RWPE1 (cell line): ENCODE data around the gene BCAR3.

ENCODE experiments used
- CTCF ChIA-PET: fragments of 350-600 bp; sonication (Branson Sonifier 250); formaldehyde crosslinking; extraction: SDS; loops from one replicate; lab custom pipeline; 2021; lab: Yijun Ruan, JAX
- POLR2A ChIA-PET: fragments of 400-600 bp; formaldehyde crosslinking; extraction: SDS; loops from one replicate; lab custom pipeline; 2020; ENCODE audit warnings: antibody characterized with exemption; ENCODE audit not compliant: low non-redundant PET; lab: Yijun Ruan, JAX
- DNase-seq: peaks from one replicate; pipeline ENCODE4 v3.0.0; 2012; ENCODE audit warnings: low spot score
- H3K27ac ChIP-seq: fragments of 450-650 bp; 2 replicates; pipeline ENCODE4 v1.5.1; 2017
- CTCF ChIP-seq: fragments of 450-650 bp; conservative IDR thresholded peaks from 2 replicates; pipeline ENCODE4 v1.5.1; 2017; ENCODE audit warnings: low read depth, mild to moderate bottlenecking

The BCAR3 gene

GRCh38 chr1:93598861-93599439 lies 82.7 kb downstream of the BCAR3 start:
- ChIA-PET POLR2A (no interaction called here), CTCF (interaction anchor here (0.6 kb wide), 1 partner anchor 223 kb away, joined by 5 read pairs; no protein-coding TSS in a partner anchor)
- DNase-seq, result no peak
- no peak for TF ChIP-seq CTCF
- peak overlapping the region; percentile 93 for H3K27ac ChIP-seq

GRCh38 chr1:93598396-93598795 lies 83.2 kb downstream of the BCAR3 start:
- DNase-seq, result no peak
- ChIA-PET POLR2A (interaction anchor here (0.5 kb wide), 1 partner anchor 107 kb away, joined by 3 read pairs; no protein-coding TSS in a partner anchor), CTCF (interaction anchor here (0.6 kb wide), 1 partner anchor 224 kb away, joined by 5 read pairs; no protein-coding TSS in a partner anchor)
- TF ChIP-seq CTCF, result no peak
- H3K27ac ChIP-seq, result peak overlapping the region; percentile 93

GRCh38 chr1:93597709-93598108 lies 83.9 kb downstream of the BCAR3 start:
- CTCF ChIA-PET, result no interaction called here
- H3K27ac ChIP-seq, result peak overlapping the region; percentile 93
- peak; percentile 80 for DNase-seq
- POLR2A ChIA-PET, result interaction anchor here (0.5 kb wide), 1 partner anchor 108 kb away, joined by 3 read pairs; no protein-coding TSS in a partner anchor
- no peak for TF ChIP-seq CTCF

GRCh38 chr1:93596329-93597089 lies 85.1 kb downstream of the BCAR3 start:
- POLR2A ChIA-PET, result no interaction called here
- peak overlapping the region; percentile 70 for H3K27ac ChIP-seq
- CTCF ChIA-PET, result no interaction called here
- TF ChIP-seq CTCF, result no peak
- DNase-seq, result no peak

GRCh38 chr1:93595743-93596142 lies 85.9 kb downstream of the BCAR3 start:
- no peak for DNase-seq
- CTCF ChIA-PET, result no interaction called here
- no peak for TF ChIP-seq CTCF
- POLR2A ChIA-PET, result no interaction called here
- H3K27ac ChIP-seq, result no peak overlapping the region

GRCh38 chr1:93595266-93595665 lies 86.4 kb downstream of the BCAR3 start:
- ChIA-PET POLR2A (no interaction called here), CTCF (no interaction called here)
- H3K27ac ChIP-seq, result no peak overlapping the region
- no peak for DNase-seq
- TF ChIP-seq CTCF, result no peak
